K562 (cell line): Measurements from ENCODE around the gene TMEM60. TPM values are rescaled to one million over a fixed set of nuclear protein-coding genes. Genes with fewer than 3 reads are reported as not detected.

Source experiments
- ATAC-seq: fragments of 200-7000 bp; cut with Tn5 transposase; 3 replicates; pipeline ENCODE4 v1.9.1; 2020; ENCODE audit warnings: moderate library complexity
- BruUV-seq: library from RNA; stranded (reverse); fragments of 400-500 nt; replicated peaks from 2 replicates; lab custom pipeline; 2021; lab: Mats Ljungman, UMichigan
- CTCF ChIA-PET: fragments of 300-600 bp; formaldehyde crosslinking; extraction: SDS; loops from one replicate; lab custom pipeline; 2021; ENCODE audit warnings: low intra/inter-chr PET ratio; lab: Yijun Ruan, JAX
- POLR2A ChIA-PET: fragments of 300-600, 350-650 bp; sonication (Branson Sonifier 250); formaldehyde crosslinking; extraction: SDS; loops from one replicate; lab custom pipeline; 2021; ENCODE audit warnings: antibody characterized with exemption, inconsistent platforms; lab: Yijun Ruan, JAX
- DNase-seq, 4 experiments: peaks; one replicate each; pipeline versions ENCODE4 v3.0.0 to v3.0.0-alpha.2; 2011 to 2018; ENCODE audit warnings: low spot score in 3 of 4, mixed read lengths in 3 of 4; ENCODE audit errors: extremely low read depth in 1 of 4
- FAIRE-seq: peaks from 2 replicates; lab custom pipeline; 2011; peaks lifted over from hg19 to GRCh38; lab: Jason Lieb, UNC
- H2AFZ ChIP-seq: 2 replicates; pipeline ENCODE4 v1.6.0; 2011; ENCODE audit warnings: low read depth, low read length, control low read depth, inconsistent platforms
- H3K27ac ChIP-seq: fragments of 200-600 bp; 3 replicates; pipeline ENCODE4 v1.8.0; 2011; ENCODE audit warnings: low read depth, mild to moderate bottlenecking, control low read depth, inconsistent platforms, low read length, moderate library complexity, mixed read lengths; ENCODE audit errors: extremely low read depth
- H3K27me3 ChIP-seq, 2 experiments: fragments of 300-600 bp in 1 of 2; 2 replicates in 1 of 2; 3 replicates in 1 of 2; pipeline versions ENCODE4 v1.6.0 to v1.8.0; 2011; ENCODE audit warnings: inconsistent platforms in 2 of 2, low read length in 2 of 2, mild to moderate bottlenecking in 1 of 2, mixed read lengths in 1 of 2, moderate library complexity in 1 of 2; ENCODE audit not compliant: control insufficient read depth in 2 of 2, insufficient read depth in 2 of 2
- H3K36me3 ChIP-seq: fragments of 300-600 bp; 3 replicates; pipeline ENCODE4 v1.8.0; 2011; ENCODE audit warnings: mild to moderate bottlenecking, low read length, inconsistent platforms; ENCODE audit not compliant: control insufficient read depth, insufficient read depth
- H3K4me1 ChIP-seq, 2 experiments: fragments of 200-600 bp in 1 of 2; replicated peaks in 1 of 2; 2 replicates in 1 of 2; 3 replicates in 1 of 2; pipeline versions ENCODE4 v1.5.1 to v1.8.0; 2011; ENCODE audit warnings: inconsistent platforms in 2 of 2, low read length in 2 of 2, mild to moderate bottlenecking in 1 of 2, mixed read lengths in 1 of 2, moderate library complexity in 1 of 2; ENCODE audit not compliant: control insufficient read depth in 2 of 2, insufficient read depth in 2 of 2
- H3K4me2 ChIP-seq: 2 replicates; pipeline ENCODE4 v1.6.1; 2011; ENCODE audit warnings: low read length, control low read depth, inconsistent platforms, mixed read lengths; ENCODE audit not compliant: insufficient read depth
- H3K4me3 ChIP-seq: fragments of 200-600 bp; sonication (generic), shearing (Covaris generic); 2 replicates; pipeline ENCODE4 v1.5.1; 2016; ENCODE audit warnings: control low read depth, inconsistent platforms
- H3K79me2 ChIP-seq: fragments of 200-600 bp; 3 replicates; pipeline ENCODE4 v1.8.0; 2011; ENCODE audit warnings: low read length, inconsistent platforms; ENCODE audit not compliant: control insufficient read depth, insufficient read depth
- H3K9ac ChIP-seq, 2 experiments: 2 replicates each; pipeline versions ENCODE4 v1.6.0 to v1.6.1; 2011; ENCODE audit warnings: low read depth in 2 of 2, low read length in 2 of 2, control low read depth in 1 of 2, inconsistent platforms in 1 of 2, mild to moderate bottlenecking in 1 of 2, mixed read lengths in 1 of 2; ENCODE audit not compliant: insufficient read depth in 1 of 2
- H3K9me1 ChIP-seq: one replicate; pipeline ENCODE4 v1.6.0; 2011; ENCODE audit warnings: inconsistent platforms, mild to moderate bottlenecking, low read length, moderate library complexity; ENCODE audit not compliant: control insufficient read depth, insufficient read depth
- H3K9me3 ChIP-seq: replicated peaks from 2 replicates; pipeline ENCODE4 v1.5.1; 2011; ENCODE audit warnings: low read depth, low read length, inconsistent platforms; ENCODE audit not compliant: control insufficient read depth, insufficient read depth
- H4K20me1 ChIP-seq: replicated peaks from 2 replicates; pipeline ENCODE4 v1.6.1; 2011; ENCODE audit warnings: low read length, inconsistent platforms, mixed read lengths; ENCODE audit not compliant: control insufficient read depth, insufficient read depth
- FOXO4 ChIP-seq: fragments of 450-650 bp; formaldehyde crosslinking; IDR thresholded peaks from 2 replicates; pipeline ENCODE4 v1.4.0; 2020; ENCODE audit warnings: mild to moderate bottlenecking, moderate library complexity
- GTF2A2 ChIP-seq: IDR thresholded peaks from 2 replicates; pipeline ENCODE4 v1.6.1; 2016; ENCODE audit warnings: mild to moderate bottlenecking, missing genetic modification characterization, missing compliant biosample characterization
- GTF2E2 ChIP-seq: fragments of 200-800 bp; sonication (Bioruptor generic); IDR thresholded peaks from 2 replicates; pipeline ENCODE4 v1.6.1; 2016; ENCODE audit warnings: missing genetic modification characterization, missing compliant biosample characterization
- MAFK ChIP-seq: IDR thresholded peaks from 2 replicates; pipeline ENCODE4 v1.6.1; 2011; ENCODE audit warnings: low read length, improper control_type of control experiment
- PRPF4 ChIP-seq: fragments of 200-400 bp; formaldehyde crosslinking; IDR thresholded peaks from one replicate; pipeline ENCODE4 v1.6.1; 2017; ENCODE audit warnings: low read length, low read depth, mild to moderate bottlenecking; ENCODE audit not compliant: insufficient read depth, poor library complexity, severe bottlenecking
- ZNF445 ChIP-seq: fragments of 250-450 bp; sonication (Bioruptor Pico); IDR thresholded peaks from 2 replicates; pipeline ENCODE4 v1.4.0; 2020; ENCODE audit warnings: low read depth, mild to moderate bottlenecking, moderate library complexity
- WGBS: fragments of 100-300 bp; shearing (Covaris generic); methylation state at CpG from one replicate; pipeline ENCODE4 v1.1.6; 2016; ENCODE audit warnings: low coverage, mixed read lengths; ENCODE audit not compliant: insufficient coverage; ENCODE audit errors: missing lambda C conversion rate; 5-methylcytosine and 5-hydroxymethylcytosine counted together
- in situ Hi-C: fragments of 300-500 bp; cut with MboI; formaldehyde crosslinking; loops from 4 replicates; pipeline ENCODE4 v1.15.0; 2018; ENCODE audit warnings: inconsistent platforms, mixed read lengths
- intact Hi-C: fragments of 100-400 bp; cut with micrococcal nuclease; formaldehyde crosslinking; loops from 2 replicates; pipeline ENCODE4 v1.14.2; 2022
- polyA plus RNA-seq, 8 experiments: library from polyadenylated mRNA; depleted of rRNA in 4 of 8; stranded (reverse) in 5 of 8; unstranded in 3 of 8; fragments of >200 nt; fragmentation: Nextera tagmentation in 2 of 8; fragmentation: Illumina TruSeq in 1 of 8; extraction: Ambion mirVana in 2 of 8; extraction: Trizol in 1 of 8; gene quantifications; 2 replicates each; pipeline versions ENCODE4 v1.2.1 to v1.2.3, GENCODE V29; 2011 to 2014; ENCODE audit warnings: inconsistent platforms in 1 of 8, missing spikeins in 1 of 8
- total RNA-seq, 7 experiments: library from RNA; depleted of rRNA in 6 of 7; stranded (reverse); fragments of >200 nt in 6 of 7; fragmentation: Illumina TruSeq in 2 of 7; extraction: Trizol in 2 of 7; gene quantifications; 2 replicates each; pipeline versions ENCODE4 v1.2.1 to v1.2.3, GENCODE V29; 2011 to 2021; ENCODE audit warnings: low replicate concordance in 1 of 7
- TF ChIP-seq, protein P1 (sequence below): sonication (generic); formaldehyde crosslinking; IDR thresholded peaks from 2 replicates; pipeline ENCODE4 v1.8.0; 2022; ENCODE audit warnings: mild to moderate bottlenecking, missing genetic modification reagents
- TF ChIP-seq, protein P2 (sequence below): sonication (generic); formaldehyde crosslinking; IDR thresholded peaks from 2 replicates; pipeline ENCODE4 v1.8.0; 2022; ENCODE audit warnings: mild to moderate bottlenecking, missing genetic modification reagents, borderline replicate concordance

Gene TMEM60
- total and polyA plus RNA-seq, 9 of the 15 experiments (the other 6 are each of a cell fraction or from before 2014, with no cell fraction given): 12.5 to 140 (median 38.4) TPM

GRCh38 chr7:77771901-77772300 lies 26.3 kb downstream of the TMEM60 start (continued):
- TF ChIP-seq FOXO4: no peak
- no peak for TF ChIP-seq GTF2E2 (tag)
- TF ChIP-seq MAFK: no peak
- TF ChIP-seq, protein P1, sequence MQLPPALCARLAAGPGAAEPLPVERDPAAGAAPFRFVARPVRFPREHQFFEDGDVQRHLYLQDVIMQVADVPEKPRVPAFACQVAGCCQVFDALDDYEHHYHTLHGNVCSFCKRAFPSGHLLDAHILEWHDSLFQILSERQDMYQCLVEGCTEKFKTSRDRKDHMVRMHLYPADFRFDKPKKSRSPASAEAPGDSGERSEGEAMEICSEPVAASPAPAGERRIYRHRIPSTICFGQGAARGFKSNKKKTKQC (CRISPR knock-in tag): no peak
- TF ChIP-seq PRPF4: no peak
- TF ChIP-seq, protein P2, sequence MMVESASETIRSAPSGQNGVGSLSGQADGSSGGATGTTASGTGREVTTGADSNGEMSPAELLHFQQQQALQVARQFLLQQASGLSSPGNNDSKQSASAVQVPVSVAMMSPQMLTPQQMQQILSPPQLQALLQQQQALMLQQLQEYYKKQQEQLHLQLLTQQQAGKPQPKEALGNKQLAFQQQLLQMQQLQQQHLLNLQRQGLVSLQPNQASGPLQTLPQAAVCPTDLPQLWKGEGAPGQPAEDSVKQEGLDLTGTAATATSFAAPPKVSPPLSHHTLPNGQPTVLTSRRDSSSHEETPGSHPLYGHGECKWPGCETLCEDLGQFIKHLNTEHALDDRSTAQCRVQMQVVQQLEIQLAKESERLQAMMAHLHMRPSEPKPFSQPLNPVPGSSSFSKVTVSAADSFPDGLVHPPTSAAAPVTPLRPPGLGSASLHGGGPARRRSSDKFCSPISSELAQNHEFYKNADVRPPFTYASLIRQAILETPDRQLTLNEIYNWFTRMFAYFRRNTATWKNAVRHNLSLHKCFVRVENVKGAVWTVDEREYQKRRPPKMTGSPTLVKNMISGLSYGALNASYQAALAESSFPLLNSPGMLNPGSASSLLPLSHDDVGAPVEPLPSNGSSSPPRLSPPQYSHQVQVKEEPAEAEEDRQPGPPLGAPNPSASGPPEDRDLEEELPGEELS: no peak
- no peak for TF ChIP-seq GTF2A2 (tag)

DNA sequence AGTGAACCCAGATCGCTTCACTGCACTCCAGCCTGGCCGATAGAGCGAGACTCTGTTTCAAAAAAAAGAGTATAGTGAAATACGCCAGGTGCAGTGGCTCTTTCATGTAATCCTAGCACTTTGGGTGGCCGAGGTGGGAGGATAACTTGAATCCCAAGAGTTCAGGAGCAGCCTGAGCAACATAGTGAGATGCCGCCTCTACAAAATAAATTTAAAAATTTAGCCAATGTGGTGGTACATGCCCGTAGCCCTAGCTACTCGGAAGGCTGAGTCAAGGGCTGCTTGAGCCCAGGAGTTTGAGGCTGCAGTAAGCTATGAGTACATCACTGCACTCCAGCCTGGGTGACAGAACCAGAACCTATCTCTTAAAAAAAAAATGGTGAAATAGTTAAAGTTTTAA lies 27.9 kb downstream of the TMEM60 start:
- no peak for FAIRE-seq
- H3K9ac ChIP-seq: no peak overlapping the region
- no peak for ATAC-seq
- H3K4me2 ChIP-seq: no peak overlapping the region
- in situ Hi-C loops (no loop called here), intact Hi-C loops (no loop called here)
- H2AFZ ChIP-seq: no peak overlapping the region
- H3K79me2 ChIP-seq: 0 out of 3 replicates have a peak, but pooled peaks cover 7% of the 10 kb centered on the region
- H3K4me1 ChIP-seq: no peaks in the 10 kb centered on the region
- H3K27ac ChIP-seq: no peak overlapping the region
- no peak for TF ChIP-seq ZNF445 (CRISPR knock-in tag)
- DNase-seq: no peak
- no peak overlapping the region for H3K4me3 ChIP-seq
- WGBS: 87% methylated on average over 8 of the region's 8 CpGs
- H4K20me1 ChIP-seq: no peaks in the 10 kb centered on the region
- CTCF ChIA-PET: no interaction called here
- POLR2A ChIA-PET: no interaction called here
- H3K9me3 ChIP-seq: no peaks in the 10 kb centered on the region
- H3K36me3 ChIP-seq: peaks cover 61% of the 10 kb centered on the region
- H3K27me3 ChIP-seq: no peaks in the 10 kb centered on the region
- no peaks in the 10 kb centered on the region for H3K9me1 ChIP-seq
- BruUV-seq: no TSS peak
